OCI-LY1 (cell line): ENCODE data around the gene CHKA.

Source experiments
- H2AFZ ChIP-seq: fragments of 200-600 bp; sonication (generic), shearing (Covaris generic); 2 replicates; pipeline ENCODE4 v1.6.0; 2014; ENCODE audit warnings: antibody characterized with exemption, mild to moderate bottlenecking, low read length
- H3F3A ChIP-seq: fragments of 200-600 bp; sonication (generic), shearing (Covaris generic); 2 replicates; pipeline ENCODE4 v1.6.0; 2014; ENCODE audit warnings: mild to moderate bottlenecking, antibody characterized with exemption, low read length, moderate library complexity; ENCODE audit not compliant: insufficient read depth
- H3K27ac ChIP-seq: fragments of 200-600 bp; sonication (generic); 2 replicates; pipeline ENCODE4 v1.5.1; 2014; ENCODE audit warnings: low read length, mixed run types, mild to moderate bottlenecking, low read depth; ENCODE audit not compliant: poor library complexity, severe bottlenecking
- H3K27me3 ChIP-seq: fragments of 200-600 bp; sonication (generic); 2 replicates; pipeline ENCODE4 v1.6.0; 2014; ENCODE audit warnings: antibody characterized with exemption, mild to moderate bottlenecking, low read length, moderate library complexity; ENCODE audit not compliant: insufficient read depth
- H3K36me3 ChIP-seq: fragments of 200-600 bp; sonication (generic); 2 replicates; pipeline ENCODE4 v1.6.1; 2014; ENCODE audit warnings: mild to moderate bottlenecking, antibody characterized with exemption, low read length, moderate library complexity, mixed read lengths; ENCODE audit not compliant: insufficient read depth
- H3K4me1 ChIP-seq: fragments of 200-600 bp; sonication (generic); 2 replicates; pipeline ENCODE4 v1.5.1; 2014; ENCODE audit warnings: mild to moderate bottlenecking, low read length, moderate library complexity; ENCODE audit not compliant: insufficient read depth, severe bottlenecking
- H3K4me2 ChIP-seq: fragments of 200-600 bp; sonication (generic), shearing (Covaris generic); 2 replicates; pipeline ENCODE4 v1.6.1; 2014; ENCODE audit warnings: low read length
- H3K4me3 ChIP-seq: fragments of 200-600 bp; sonication (generic); 2 replicates; pipeline ENCODE4 v1.5.1; 2014; ENCODE audit warnings: low read length, low read depth, mild to moderate bottlenecking, mixed read lengths; ENCODE audit not compliant: poor library complexity, severe bottlenecking
- H3K79me2 ChIP-seq: fragments of 200-600 bp; shearing (Covaris generic); 2 replicates; pipeline ENCODE4 v1.6.1; 2016; ENCODE audit warnings: mixed run types, low read length, mixed read lengths; ENCODE audit not compliant: insufficient read depth
- H3K9ac ChIP-seq: fragments of 200-600 bp; sonication (generic), shearing (Covaris generic); 2 replicates; pipeline ENCODE4 v1.6.1; 2014; ENCODE audit warnings: mild to moderate bottlenecking, low read length, mixed read lengths
- H3K9me2 ChIP-seq: fragments of 200-600 bp; sonication (generic), shearing (Covaris generic); 2 replicates; pipeline ENCODE4 v1.6.1; 2014; ENCODE audit warnings: low read depth, mild to moderate bottlenecking, low read length, mixed read lengths
- H3K9me3 ChIP-seq: fragments of 200-600 bp; shearing (Covaris generic); 2 replicates; pipeline ENCODE4 v1.6.1; 2014; ENCODE audit warnings: low read length, mixed read lengths
- H4K20me1 ChIP-seq: fragments of 200-600 bp; sonication (generic), shearing (Covaris generic); 2 replicates; pipeline ENCODE4 v1.6.0; 2016; ENCODE audit warnings: mild to moderate bottlenecking, low read length; ENCODE audit not compliant: insufficient read depth
- EZH2 ChIP-seq: fragments of 200-600 bp; sonication (generic), shearing (Covaris generic); IDR thresholded peaks from 2 replicates; pipeline ENCODE4 v1.8.0; 2017; ENCODE audit warnings: borderline replicate concordance, mixed run types, mild to moderate bottlenecking, antibody characterized with exemption, low read length, moderate library complexity, mixed read lengths
- TF ChIP-seq, protein P1 (sequence below): fragments of 200-600 bp; sonication (generic), shearing (Covaris generic); IDR thresholded peaks from 2 replicates; pipeline ENCODE4 v1.5.1; 2017; ENCODE audit warnings: mild to moderate bottlenecking, antibody characterized with exemption, low read length, moderate library complexity, mixed read lengths

Gene CHKA

DNA sequence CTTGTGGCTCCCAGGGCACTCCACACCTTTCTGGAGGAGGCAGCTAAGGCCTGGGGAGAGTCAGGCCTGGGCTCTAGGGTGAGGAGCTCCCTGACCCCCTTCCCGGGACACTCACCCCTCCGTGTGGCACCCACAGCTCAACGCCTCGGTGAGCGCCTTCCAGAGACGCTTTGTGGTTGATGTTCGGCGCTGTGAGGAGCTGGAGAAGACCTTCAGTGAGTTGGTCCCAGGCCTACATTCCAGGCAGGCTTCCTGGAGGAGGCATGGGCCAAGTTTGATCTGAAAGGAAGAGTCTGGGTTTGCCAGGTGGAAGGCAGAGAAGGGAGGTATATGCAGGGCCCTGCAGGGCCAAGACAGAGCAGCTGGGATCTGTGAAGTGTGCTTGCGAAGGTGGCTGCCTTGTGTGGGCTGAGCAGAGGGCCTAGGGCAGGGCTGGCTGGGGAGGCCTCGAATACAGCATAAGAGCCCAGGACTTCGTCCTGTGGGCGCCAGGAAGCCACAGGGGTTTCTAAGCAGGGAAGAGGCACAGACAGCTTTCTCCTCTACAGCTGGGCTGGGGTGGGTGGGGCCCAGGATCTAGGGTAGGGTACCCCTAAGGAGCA is 79.5 kb downstream of the CHKA start:
- TF ChIP-seq EZH2: no peak
- TF ChIP-seq, protein P1, sequence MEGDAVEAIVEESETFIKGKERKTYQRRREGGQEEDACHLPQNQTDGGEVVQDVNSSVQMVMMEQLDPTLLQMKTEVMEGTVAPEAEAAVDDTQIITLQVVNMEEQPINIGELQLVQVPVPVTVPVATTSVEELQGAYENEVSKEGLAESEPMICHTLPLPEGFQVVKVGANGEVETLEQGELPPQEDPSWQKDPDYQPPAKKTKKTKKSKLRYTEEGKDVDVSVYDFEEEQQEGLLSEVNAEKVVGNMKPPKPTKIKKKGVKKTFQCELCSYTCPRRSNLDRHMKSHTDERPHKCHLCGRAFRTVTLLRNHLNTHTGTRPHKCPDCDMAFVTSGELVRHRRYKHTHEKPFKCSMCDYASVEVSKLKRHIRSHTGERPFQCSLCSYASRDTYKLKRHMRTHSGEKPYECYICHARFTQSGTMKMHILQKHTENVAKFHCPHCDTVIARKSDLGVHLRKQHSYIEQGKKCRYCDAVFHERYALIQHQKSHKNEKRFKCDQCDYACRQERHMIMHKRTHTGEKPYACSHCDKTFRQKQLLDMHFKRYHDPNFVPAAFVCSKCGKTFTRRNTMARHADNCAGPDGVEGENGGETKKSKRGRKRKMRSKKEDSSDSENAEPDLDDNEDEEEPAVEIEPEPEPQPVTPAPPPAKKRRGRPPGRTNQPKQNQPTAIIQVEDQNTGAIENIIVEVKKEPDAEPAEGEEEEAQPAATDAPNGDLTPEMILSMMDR: no peak
- no peaks in the 10 kb centered on the region for H3K79me2 ChIP-seq
- peaks cover 35% of the 10 kb centered on the region for H3K36me3 ChIP-seq
- peak overlapping the region; percentile 91 for H3K4me2 ChIP-seq
- H3K27me3 ChIP-seq: no peaks in the 10 kb centered on the region
- no peaks in the 10 kb centered on the region for H3K9me2 ChIP-seq
- no peaks in the 10 kb centered on the region for H4K20me1 ChIP-seq
- H3K27ac ChIP-seq: peak overlapping the region; percentile 76
- H3K9me3 ChIP-seq: no peaks in the 10 kb centered on the region
- peaks cover 47% of the 10 kb centered on the region for H3K4me1 ChIP-seq
- no peaks in the 10 kb centered on the region for H3F3A ChIP-seq
- peak overlapping the region; percentile 95 for H3K4me3 ChIP-seq
- peak overlapping the region; percentile 92; the same call in 1 of the 2 replicates for H3K9ac ChIP-seq
- H2AFZ ChIP-seq: no peak overlapping the region

DNA sequence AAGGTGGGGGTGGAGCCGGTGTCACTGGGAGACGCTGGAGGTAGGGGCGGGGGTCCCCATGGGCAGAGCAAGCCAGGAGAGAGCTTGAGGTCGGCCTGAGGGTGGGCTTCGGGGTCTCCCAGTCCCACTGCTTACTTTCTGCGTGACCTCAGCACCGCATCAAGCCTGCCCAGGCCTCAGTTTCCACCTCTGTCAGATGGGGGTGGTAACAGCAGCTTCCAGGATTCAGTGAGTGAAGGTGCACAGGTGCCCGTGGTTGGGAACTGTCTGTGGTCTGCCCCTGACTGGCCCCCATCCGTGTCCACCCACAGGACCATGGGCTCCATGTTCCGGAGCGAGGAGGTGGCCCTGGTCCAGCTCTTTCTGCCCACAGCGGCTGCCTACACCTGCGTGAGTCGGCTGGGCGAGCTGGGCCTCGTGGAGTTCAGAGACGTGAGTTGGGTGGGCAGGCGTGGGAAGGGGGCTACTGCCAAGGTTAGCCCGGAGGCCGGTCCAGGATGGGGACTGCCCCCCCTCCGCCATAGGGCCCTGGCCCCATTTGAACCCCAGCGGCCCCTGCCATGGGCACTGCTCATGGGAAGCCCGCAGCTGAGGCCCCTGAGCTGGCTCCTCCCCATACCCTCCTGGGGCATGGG is 80.1 kb downstream of the CHKA start:
- Histone ChIP-seq H3K27me3 (no peaks in the 10 kb centered on the region), H3F3A (no peaks in the 10 kb centered on the region), H3K4me3 (peak overlapping the region; percentile 95), H3K9me3 (no peaks in the 10 kb centered on the region), H3K36me3 (peaks cover 35% of the 10 kb centered on the region), H2AFZ (no peak overlapping the region), H3K4me1 (peaks cover 47% of the 10 kb centered on the region), H3K9ac (peak overlapping the region; percentile 92), H3K4me2 (peak overlapping the region; percentile 91), H3K79me2 (no peaks in the 10 kb centered on the region), H3K9me2 (no peaks in the 10 kb centered on the region), H3K27ac (peak overlapping the region; percentile 76), H4K20me1 (no peaks in the 10 kb centered on the region)
- TF ChIP-seq, protein P1: no peak
- no peak for TF ChIP-seq EZH2

DNA sequence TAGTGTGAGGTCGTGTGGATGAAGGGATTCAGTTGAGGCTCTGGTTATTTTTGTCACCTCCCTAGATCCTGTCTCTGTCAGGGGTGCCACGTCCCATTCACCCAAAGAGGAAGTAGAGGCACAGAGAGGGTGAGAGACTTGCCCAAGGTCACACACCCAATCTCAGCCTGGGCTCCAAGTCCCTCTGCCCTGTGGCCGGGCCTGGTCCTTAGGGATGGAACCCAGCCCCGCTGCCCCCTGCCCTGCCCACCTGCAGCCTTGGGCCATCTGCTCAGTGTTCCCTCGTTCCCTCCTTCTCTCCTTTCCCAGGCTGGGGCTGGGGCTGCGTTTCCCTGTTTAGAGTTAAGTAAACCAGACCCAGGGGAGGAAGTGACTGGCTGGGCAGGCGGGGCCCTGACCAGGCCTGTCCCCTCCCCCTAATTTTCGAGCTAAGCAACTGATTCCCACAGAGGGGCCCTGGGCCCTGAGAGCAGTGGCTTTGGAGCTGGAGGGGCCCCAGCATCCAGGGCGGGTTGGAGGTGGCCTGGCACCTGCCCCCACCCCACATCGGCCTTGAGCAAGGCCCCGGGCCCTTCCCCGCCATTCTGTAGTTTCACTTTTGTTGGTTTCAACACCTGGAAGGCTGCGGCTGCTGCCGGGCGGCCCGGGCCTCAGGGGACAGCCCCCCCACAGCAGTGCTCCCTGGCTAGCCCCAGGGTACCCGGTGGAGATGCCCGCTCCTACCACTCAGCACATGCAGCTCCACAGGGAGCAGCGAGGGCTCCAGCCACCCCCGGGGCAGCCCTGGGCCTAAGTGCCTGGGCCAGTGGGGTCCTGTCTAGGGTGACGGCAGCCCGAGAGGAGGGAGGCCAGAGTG is 80.9 kb downstream of the CHKA start:
- Histone ChIP-seq H4K20me1 (no peaks in the 10 kb centered on the region), H3K9ac (peak overlapping the region; percentile 92), H3K4me2 (peak overlapping the region; percentile 91), H3K4me3 (peak overlapping the region; percentile 95), H3K9me3 (no peaks in the 10 kb centered on the region), H3K27me3 (no peaks in the 10 kb centered on the region), H3K27ac (peak overlapping the region; percentile 76), H3K36me3 (peaks cover 27% of the 10 kb centered on the region), H2AFZ (no peak overlapping the region), H3F3A (no peaks in the 10 kb centered on the region), H3K79me2 (no peaks in the 10 kb centered on the region), H3K9me2 (no peaks in the 10 kb centered on the region), H3K4me1 (peaks cover 47% of the 10 kb centered on the region)
- TF ChIP-seq, protein P1: no peak
- TF ChIP-seq EZH2: no peak
